Activated T-helper 2 cell treated with anti-CD3 and anti-CD28 coated beads, Interferon-gamma antibody, Interleukin-2, Interleukin-4, amounts not matched to agents 10 μg/mL and 5 μg/mL and 100 μg/mL, durations not matched to agents 14 hours and 24 hours and 36 hours (primary cell): Measurements from ENCODE around the gene TC2N. TPM values are rescaled to one million over a fixed set of nuclear protein-coding genes. Genes with fewer than 3 reads are reported as not detected.

Experiments used
- DNase-seq: peaks from one replicate; pipeline ENCODE4 v3.0.0; 2021; ENCODE audit warnings: low spot score
- H3K27ac Mint-ChIP-seq: one replicate; pipeline ENCODE4 v1.8.0; 2021; ENCODE audit warnings: mixed read lengths
- H3K27me3 Mint-ChIP-seq: one replicate; pipeline ENCODE4 v1.8.0; 2021; ENCODE audit warnings: low read depth, mixed read lengths
- H3K36me3 Mint-ChIP-seq: one replicate; pipeline ENCODE4 v1.8.0; 2021; ENCODE audit warnings: low read depth, mixed read lengths
- H3K4me1 Mint-ChIP-seq: one replicate; pipeline ENCODE4 v1.8.0; 2021; ENCODE audit warnings: low read depth, mixed read lengths
- H3K4me3 Mint-ChIP-seq: one replicate; pipeline ENCODE4 v1.8.0; 2021; ENCODE audit warnings: low read depth, mild to moderate bottlenecking, moderate library complexity, mixed read lengths
- H3K9me3 Mint-ChIP-seq: one replicate; pipeline ENCODE4 v1.8.0; 2021; ENCODE audit warnings: mixed read lengths
- intact Hi-C: fragments of 100-400 bp; cut with micrococcal nuclease; formaldehyde crosslinking; loops from one replicate; pipeline ENCODE4 v1.15.1; 2023
- total RNA-seq: library from RNA; stranded (reverse); gene quantifications from 2 replicates; pipeline ENCODE4 v1.2.3, GENCODE V29; 2022

TC2N gene
- total RNA-seq, 1 donor from 2014 or later: 19.9 TPM

DNA sequence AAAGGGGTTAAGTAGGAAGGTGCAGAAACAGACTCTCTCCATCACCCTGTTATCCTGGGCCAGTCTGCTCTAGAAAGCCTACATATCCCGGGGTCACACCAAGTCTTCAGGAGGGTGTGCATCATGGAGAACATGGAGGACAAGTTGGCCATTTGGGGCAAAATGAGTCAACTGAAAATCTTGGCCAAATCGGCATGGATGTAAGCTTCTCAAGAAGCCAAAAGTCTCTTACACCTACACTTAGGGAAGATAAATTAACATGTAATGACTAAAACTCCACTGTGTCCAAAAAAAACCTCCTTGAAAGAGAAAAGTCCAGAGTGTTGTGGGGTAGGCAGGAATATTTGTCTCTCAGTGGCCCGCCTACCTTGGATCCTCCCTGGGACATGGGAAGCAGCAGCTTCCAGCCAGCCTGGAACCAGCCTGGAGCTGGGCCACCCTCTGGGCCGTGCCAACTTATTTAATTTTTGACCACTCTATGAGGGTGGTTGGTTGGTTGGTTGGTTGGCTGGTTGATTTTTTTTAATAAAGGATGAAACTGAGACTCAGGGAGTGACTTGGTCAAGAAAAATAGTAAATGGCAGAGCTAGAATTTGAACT is 17.9 kb upstream of the TC2N start:
- no peak overlapping the region for H3K27ac Mint-ChIP-seq
- H3K36me3 Mint-ChIP-seq: no peaks in the 10 kb centered on the region
- intact Hi-C loops: no loop called here

GRCh38 chr14:91884664-91885063 is 17.3 kb upstream of the TC2N start:
- H3K27me3 Mint-ChIP-seq: no peaks in the 10 kb centered on the region
- H3K4me1 Mint-ChIP-seq: peaks cover 19% of the 10 kb centered on the region
- intact Hi-C loops: no loop called here
- DNase-seq: no peak
- H3K4me3 Mint-ChIP-seq: no peak overlapping the region
- H3K36me3 Mint-ChIP-seq: no peaks in the 10 kb centered on the region
- H3K9me3 Mint-ChIP-seq: no peaks in the 10 kb centered on the region
- H3K27ac Mint-ChIP-seq: no peak overlapping the region

More for the DNA sequence above, 17.9 kb upstream of the TC2N start:
- Mint-ChIP-seq H3K9me3 (no peaks in the 10 kb centered on the region), H3K4me3 (no peak overlapping the region), H3K27me3 (no peaks in the 10 kb centered on the region), H3K4me1 (peaks cover 22% of the 10 kb centered on the region)
- no peak for DNase-seq

- Mint-ChIP-seq H3K36me3 (no peaks in the 10 kb centered on the region), H3K4me1 (peaks cover 15% of the 10 kb centered on the region), H3K4me3 (no peak overlapping the region), H3K27me3 (no peaks in the 10 kb centered on the region), H3K9me3 (no peaks in the 10 kb centered on the region), H3K27ac (no peak overlapping the region)
- intact Hi-C loops: no loop called here
- no peak for DNase-seq
Measured at GRCh38 chr14:91883753-91884152, 16.4 kb upstream of the TC2N start.

DNA sequence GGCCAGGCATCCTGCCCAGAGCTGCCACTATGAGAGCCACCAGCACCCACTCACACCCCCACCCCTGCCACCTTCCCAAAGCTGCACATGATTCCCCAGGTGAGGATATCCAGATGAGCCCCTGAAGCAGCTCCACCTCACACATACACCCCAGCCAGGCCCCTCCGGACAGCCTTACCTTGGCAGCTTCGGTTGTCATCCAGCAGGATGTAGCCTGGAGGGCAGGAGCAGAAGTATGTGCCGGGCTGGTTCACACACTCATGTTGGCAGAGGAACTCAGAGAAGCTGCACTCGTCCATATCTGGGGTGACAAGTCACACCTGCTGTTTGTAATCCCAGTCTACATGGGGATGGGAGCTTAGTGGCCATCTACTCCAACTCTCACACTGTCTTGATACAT is 15.4 kb upstream of the TC2N start:
- Mint-ChIP-seq H3K4me1 (peaks cover 18% of the 10 kb centered on the region), H3K4me3 (no peak overlapping the region), H3K27ac (no peak overlapping the region), H3K36me3 (no peaks in the 10 kb centered on the region), H3K27me3 (no peaks in the 10 kb centered on the region), H3K9me3 (no peaks in the 10 kb centered on the region)
- no peak for DNase-seq
- intact Hi-C loops: no loop called here

- Mint-ChIP-seq H3K36me3 (no peaks in the 10 kb centered on the region), H3K9me3 (no peaks in the 10 kb centered on the region), H3K4me1 (peaks cover 22% of the 10 kb centered on the region), H3K4me3 (no peak overlapping the region), H3K27ac (no peak overlapping the region), H3K27me3 (no peaks in the 10 kb centered on the region)
- intact Hi-C loops: no loop called here
- no peak for DNase-seq
Measured at GRCh38 chr14:91882369-91882768, 15.0 kb upstream of the TC2N start.

GRCh38 chr14:91879196-91879595 is 11.9 kb upstream of the TC2N start:
- intact Hi-C loops: no loop called here
- peaks cover 47% of the 10 kb centered on the region for H3K4me1 Mint-ChIP-seq
- H3K9me3 Mint-ChIP-seq: no peaks in the 10 kb centered on the region
- H3K4me3 Mint-ChIP-seq: no peak overlapping the region
- no peaks in the 10 kb centered on the region for H3K27me3 Mint-ChIP-seq
- no peaks in the 10 kb centered on the region for H3K36me3 Mint-ChIP-seq
- no peak overlapping the region for H3K27ac Mint-ChIP-seq
- DNase-seq: no peak

- H3K4me1 Mint-ChIP-seq: peaks cover 56% of the 10 kb centered on the region
Measured at GRCh38 chr14:91878274-91878673, 10.9 kb upstream of the TC2N start.

GRCh38 chr14:91877376-91877915 is 10.1 kb upstream of the TC2N start:
- Mint-ChIP-seq H3K4me1 (peaks cover 64% of the 10 kb centered on the region), H3K27ac (no peak overlapping the region), H3K4me3 (no peak overlapping the region), H3K36me3 (no peaks in the 10 kb centered on the region), H3K27me3 (no peaks in the 10 kb centered on the region), H3K9me3 (no peaks in the 10 kb centered on the region)
- intact Hi-C loops: no loop called here
- DNase-seq: no peak

More at GRCh38 chr14:91878274-91878673, 10.9 kb upstream of the TC2N start:
- intact Hi-C loops: no loop called here
- Mint-ChIP-seq H3K27me3 (no peaks in the 10 kb centered on the region), H3K4me3 (no peak overlapping the region), H3K27ac (no peak overlapping the region), H3K36me3 (no peaks in the 10 kb centered on the region), H3K9me3 (no peaks in the 10 kb centered on the region)
- no peak for DNase-seq

GRCh38 chr14:91876492-91876891 is 9.2 kb upstream of the TC2N start:
- no peaks in the 10 kb centered on the region for H3K36me3 Mint-ChIP-seq
- no peak overlapping the region for H3K27ac Mint-ChIP-seq
- H3K4me3 Mint-ChIP-seq: no peak overlapping the region
- no peaks in the 10 kb centered on the region for H3K9me3 Mint-ChIP-seq
- no peak for DNase-seq
- H3K27me3 Mint-ChIP-seq: no peaks in the 10 kb centered on the region
- intact Hi-C loops: no loop called here
- H3K4me1 Mint-ChIP-seq: peaks cover 73% of the 10 kb centered on the region

DNA sequence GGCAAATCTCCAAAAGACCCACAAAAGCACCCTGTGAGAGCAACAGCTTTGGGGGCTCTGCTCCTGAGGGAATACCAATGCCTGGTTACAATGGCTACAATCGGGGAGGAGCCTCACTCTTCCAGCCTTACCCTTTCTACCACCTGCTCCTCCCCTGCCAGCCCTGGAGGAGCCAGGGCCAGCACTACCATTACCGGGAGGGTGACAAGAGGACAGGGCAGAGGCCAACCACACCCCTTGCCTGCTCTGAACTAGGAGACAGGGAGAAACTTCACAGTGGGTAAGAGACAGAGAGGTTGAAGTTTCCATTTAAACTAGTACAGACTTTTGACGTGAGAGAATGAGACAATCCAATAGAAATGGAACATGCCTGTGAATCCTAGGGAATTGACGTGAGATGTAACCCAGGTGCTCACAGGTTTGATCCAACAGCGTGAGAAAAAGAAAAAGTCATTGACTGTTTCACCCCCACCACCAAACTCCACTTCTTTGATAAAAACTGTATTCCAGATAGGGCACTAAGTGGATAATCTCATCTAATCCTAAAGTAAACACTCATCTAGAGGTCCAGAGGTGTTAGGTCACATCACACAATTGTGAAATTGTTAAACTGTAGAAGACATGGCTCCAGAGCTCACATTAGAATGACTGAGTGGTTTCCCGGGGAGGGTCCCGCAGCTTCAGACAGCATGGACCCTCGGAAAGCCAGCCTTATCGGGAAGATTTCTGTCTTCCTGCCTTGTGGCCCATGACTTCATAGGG is 8.4 kb upstream of the TC2N start:
- no peak for DNase-seq
- H3K36me3 Mint-ChIP-seq: no peaks in the 10 kb centered on the region
- peak overlapping the region; percentile 56 for H3K27ac Mint-ChIP-seq
- peaks cover 72% of the 10 kb centered on the region for H3K4me1 Mint-ChIP-seq
- no peaks in the 10 kb centered on the region for H3K27me3 Mint-ChIP-seq
- intact Hi-C loops: no loop called here
- H3K9me3 Mint-ChIP-seq: no peaks in the 10 kb centered on the region
- H3K4me3 Mint-ChIP-seq: no peak overlapping the region

DNA sequence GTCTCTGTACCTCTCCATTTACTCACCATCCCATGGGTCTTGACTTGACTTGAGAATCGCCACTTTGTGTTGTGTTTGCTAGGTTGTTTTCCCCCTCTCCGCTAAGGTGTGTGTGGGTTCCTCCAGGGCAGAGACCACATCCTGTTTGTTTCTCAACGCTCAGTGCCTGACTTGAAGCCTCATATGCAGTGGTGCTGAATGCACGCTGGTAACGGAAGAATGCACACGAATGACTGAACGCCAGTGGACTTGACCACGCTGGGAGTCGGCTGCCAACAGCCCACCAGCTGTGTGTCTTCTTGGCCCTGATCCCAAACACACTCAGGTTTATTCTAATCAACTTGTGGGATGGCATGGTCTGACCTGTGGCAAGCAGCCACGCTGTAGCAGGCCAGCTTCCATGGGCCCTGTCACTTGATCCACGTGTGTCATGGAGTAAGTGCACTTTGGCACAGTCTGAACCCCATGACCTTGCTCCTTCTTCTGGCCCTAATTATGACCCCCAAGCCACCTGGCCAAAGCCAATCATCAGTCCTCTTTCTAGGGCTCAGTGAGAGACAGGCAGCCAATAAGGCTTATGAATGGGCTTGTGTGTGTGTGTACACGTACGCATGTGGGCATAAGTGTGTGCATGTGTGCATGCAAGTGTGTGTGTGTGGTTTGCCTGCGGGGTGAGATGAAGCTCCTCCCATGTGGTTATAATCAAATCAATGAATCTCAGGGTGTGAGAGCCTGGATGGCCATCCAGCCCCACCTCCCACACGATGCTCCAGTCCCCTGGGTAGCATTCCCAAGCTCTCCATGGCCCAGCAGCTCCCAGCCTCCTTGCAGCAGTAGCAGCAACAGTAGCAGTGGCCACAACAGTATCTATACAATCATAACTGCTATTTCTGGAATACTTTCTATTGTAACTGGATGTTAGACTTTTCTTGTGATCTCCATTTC is 6.4 kb upstream of the TC2N start:
- DNase-seq: peak; percentile 78
- H3K9me3 Mint-ChIP-seq: no peaks in the 10 kb centered on the region
- peak overlapping the region; percentile 90 for H3K27ac Mint-ChIP-seq
- peaks cover 86% of the 10 kb centered on the region for H3K4me1 Mint-ChIP-seq
- H3K27me3 Mint-ChIP-seq: no peaks in the 10 kb centered on the region
- intact Hi-C loops: loop anchor here (1.0 to 5.0 kb wide), 7 partner anchors 10 to 551 kb away; partner anchors contain the start of gene PPP4R3A
- H3K4me3 Mint-ChIP-seq: peak overlapping the region; percentile 71
- peaks cover 3% of the 10 kb centered on the region for H3K36me3 Mint-ChIP-seq
